ENCODE measurements around the gene HEXIM1. TPM values are rescaled to one million over a fixed set of nuclear protein-coding genes. Genes with fewer than 3 reads are reported as not detected.

Gene HEXIM1
- total RNA-seq, 2 donors from 2014 or later = 27.8 to 31.7 TPM

DNA sequence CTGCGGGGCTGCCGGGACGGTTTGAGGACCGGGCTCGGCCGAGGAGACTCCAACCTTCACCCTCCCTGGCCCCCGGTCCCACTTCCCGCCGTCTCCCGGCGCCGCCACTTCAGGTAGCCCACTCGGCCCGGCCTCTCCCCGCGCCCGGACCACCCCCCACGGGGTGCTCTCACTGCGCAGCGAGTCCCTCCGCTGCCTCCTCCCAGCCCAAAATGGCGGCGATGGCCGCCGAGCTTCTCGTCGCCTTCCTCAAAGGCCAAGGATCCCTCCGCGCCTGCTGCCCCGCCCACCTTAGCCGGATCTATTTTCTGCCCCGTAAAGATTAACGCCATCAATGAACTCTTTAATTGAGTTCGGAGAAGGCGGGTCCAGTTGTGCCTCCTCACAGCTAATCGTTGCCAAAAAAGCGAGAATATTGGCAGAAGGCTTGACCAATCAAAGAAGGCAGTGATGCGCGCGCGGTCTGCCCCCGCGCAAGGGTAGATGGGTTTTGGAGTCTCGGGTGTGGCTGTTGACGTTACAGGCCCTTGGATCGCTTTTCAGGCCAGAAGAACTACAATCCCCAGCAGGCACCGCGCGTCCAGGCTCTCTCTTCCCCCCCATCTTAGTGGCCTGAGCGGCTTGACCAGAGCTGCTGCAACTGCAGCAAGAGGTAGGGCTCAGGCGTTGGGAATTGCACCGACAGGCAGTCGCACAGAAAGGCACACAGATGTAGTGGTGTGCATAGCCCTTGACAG is 13.2 kb downstream of the HEXIM1 start, which contains the start of gene HEXIM2:
TSS of gene HEXIM2 (plus strand) at position 588 of the 737 bp plus-strand sequence. CDS start 919 bp downstream, outside the sequence.
- intact Hi-C loops (cut with DNase I) = loop anchor here in 1 of 2 donors (1.0 kb wide), 1 partner anchor 12 kb away; no protein-coding TSS in a partner anchor
- ATAC-seq (peak; percentile 97), DNase-seq (peak; percentile 97)

GRCh38 chr17:45162025-45162687 is 13.9 kb downstream of the HEXIM1 start:
- ATAC-seq = peak in 1 of 2 donors; percentile 0
- DNase-seq = no peak
- intact Hi-C loops (cut with DNase I) = no loop called here

- intact Hi-C loops (cut with DNase I) = no loop called here
- ATAC-seq (no peak), DNase-seq (no peak)
Observed at GRCh38 chr17:45164734-45165269, 16.5 kb downstream of the HEXIM1 start.

DNA sequence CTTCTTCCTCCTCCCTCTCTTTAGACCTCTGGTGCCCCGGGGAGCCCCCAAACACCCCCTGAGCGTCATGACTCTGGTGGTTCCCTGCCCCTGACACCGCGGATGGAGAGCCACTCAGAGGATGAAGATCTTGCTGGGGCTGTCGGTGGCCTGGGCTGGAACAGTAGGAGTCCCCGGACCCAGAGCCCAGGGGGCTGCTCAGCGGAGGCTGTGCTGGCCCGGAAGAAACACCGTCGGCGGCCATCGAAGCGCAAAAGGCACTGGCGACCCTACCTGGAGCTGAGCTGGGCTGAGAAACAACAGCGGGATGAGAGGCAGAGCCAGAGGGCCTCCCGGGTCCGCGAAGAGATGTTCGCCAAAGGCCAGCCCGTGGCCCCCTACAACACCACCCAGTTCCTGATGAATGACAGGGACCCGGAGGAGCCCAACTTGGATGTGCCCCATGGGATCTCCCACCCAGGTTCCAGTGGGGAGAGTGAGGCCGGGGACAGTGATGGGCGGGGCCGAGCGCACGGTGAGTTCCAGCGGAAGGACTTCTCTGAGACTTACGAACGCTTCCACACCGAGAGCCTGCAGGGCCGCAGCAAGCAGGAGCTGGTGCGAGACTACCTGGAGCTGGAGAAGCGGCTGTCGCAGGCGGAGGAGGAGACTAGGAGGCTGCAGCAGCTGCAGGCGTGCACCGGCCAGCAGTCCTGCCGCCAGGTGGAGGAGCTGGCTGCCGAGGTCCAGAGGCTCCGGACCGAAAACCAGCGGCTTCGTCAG is 20.9 kb downstream of the HEXIM1 start:
- intact Hi-C loops (cut with DNase I) = no loop called here
- no peak for DNase-seq
- ATAC-seq = no peak

GRCh38 chr17:45170280-45170930 is 22.1 kb downstream of the HEXIM1 start:
- intact Hi-C loops (cut with DNase I) = no loop called here
- ATAC-seq = peak; percentile 51 to 54

GRCh38 chr17:45170931-45171337 is 22.7 kb downstream of the HEXIM1 start:
- intact Hi-C loops (cut with DNase I) = no loop called here
- ATAC-seq (peak; percentile 84 to 85), DNase-seq (peak; percentile 81)

More at GRCh38 chr17:45170280-45170930, 22.1 kb downstream of the HEXIM1 start:
- DNase-seq = no peak

- ATAC-seq (peak; percentile 9 to 13), DNase-seq (peak; percentile 43)
- intact Hi-C loops (cut with DNase I) = no loop called here
Observed at GRCh38 chr17:45171338-45172231, 23.3 kb downstream of the HEXIM1 start.

GRCh38 chr17:45172232-45172540 is 23.9 kb downstream of the HEXIM1 start:
- no peak for ATAC-seq
- no peak for DNase-seq
- intact Hi-C loops (cut with DNase I) = no loop called here

DNA sequence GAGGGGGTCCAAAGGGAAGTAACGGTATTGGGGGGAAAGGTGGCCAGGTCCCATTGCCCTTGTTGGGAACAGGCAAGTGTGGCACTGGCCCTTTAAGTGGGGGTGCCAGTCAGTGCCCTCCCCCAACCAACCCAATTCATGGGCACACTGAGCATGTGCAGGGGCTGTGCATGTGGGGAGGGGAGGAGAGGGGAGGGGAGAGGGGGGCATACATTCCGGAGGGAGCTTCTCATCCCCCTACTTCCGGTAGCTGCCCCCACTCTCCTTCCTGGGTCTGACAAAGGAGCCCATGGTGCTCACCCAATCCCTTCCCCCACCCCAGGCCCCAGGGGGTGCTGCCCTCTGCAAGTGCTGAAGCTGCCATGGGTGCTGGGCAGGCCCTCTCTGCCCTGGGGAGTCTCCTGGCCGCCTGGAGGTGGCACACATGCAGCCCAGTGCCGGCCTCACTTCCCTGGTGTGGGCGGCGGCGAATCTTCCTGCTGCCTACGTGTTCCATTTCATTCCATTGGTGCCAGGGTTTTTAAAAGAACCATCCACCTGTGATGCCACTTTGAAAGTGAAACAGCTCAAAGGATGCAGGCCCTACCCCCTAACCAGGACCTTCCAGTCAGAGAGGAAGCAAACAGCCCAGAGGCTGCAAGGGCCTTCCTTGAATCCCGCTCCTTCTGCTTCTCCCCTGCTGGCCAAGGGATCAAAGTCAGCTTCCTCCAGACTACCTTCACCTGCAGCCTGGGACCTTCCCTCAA is 24.4 kb downstream of the HEXIM1 start:
- intact Hi-C loops (cut with DNase I) = no loop called here
- DNase-seq (peak; percentile 57), ATAC-seq (peak; percentile 79 to 83)

GRCh38 chr17:45175759-45176115 is 27.5 kb downstream of the HEXIM1 start:
- intact Hi-C loops (cut with DNase I) = no loop called here
- DNase-seq = no peak
- ATAC-seq = no peak

DNA sequence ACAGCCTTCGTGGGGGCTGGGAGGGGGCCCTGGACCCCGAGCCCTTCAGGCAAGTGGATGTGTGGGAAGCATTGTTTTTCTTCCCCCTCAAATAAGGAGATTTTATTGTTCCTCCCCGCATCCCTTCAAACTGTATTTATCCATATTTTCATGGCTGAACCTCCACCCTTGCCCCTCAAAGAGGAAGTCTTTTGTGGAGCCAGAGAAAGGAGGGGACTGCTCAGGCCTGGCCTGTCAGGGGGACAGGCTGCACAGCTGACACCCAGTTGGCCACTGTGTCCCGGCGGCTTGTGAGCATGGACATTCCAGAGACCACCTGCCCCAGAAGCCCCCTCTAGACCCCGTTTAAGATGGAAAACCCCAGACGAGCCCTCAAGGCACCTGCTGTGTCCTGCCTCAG is 29.3 kb downstream of the HEXIM1 start:
- DNase-seq (no peak), ATAC-seq (no peak)
- intact Hi-C loops (cut with DNase I) = no loop called here

DNA sequence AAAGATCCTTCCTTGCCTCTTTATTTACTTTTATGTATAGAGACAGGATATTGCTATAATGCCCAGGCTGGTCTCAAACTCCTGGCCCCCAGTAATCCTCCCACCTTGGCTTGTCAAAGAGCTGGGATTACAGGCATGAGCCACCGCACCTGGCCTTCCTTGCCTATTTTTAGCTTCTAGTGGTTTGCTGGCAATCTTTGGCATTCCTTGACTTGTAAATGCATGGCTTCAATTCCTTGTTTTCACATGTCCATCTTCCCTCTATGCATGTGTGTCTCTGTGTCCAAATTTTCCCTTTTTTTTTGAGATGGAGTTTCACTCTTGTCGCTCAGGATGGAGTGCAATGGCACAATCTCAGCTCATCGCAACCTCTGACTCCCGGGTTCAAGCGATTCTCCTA is 35.9 kb downstream of the HEXIM1 start:
- intact Hi-C loops (cut with DNase I) = no loop called here
- no peak for DNase-seq
- ATAC-seq = no peak

- intact Hi-C loops (cut with DNase I) = no loop called here
- DNase-seq = no peak
Observed at GRCh38 chr17:45186801-45187354, 38.6 kb downstream of the HEXIM1 start.

DNA sequence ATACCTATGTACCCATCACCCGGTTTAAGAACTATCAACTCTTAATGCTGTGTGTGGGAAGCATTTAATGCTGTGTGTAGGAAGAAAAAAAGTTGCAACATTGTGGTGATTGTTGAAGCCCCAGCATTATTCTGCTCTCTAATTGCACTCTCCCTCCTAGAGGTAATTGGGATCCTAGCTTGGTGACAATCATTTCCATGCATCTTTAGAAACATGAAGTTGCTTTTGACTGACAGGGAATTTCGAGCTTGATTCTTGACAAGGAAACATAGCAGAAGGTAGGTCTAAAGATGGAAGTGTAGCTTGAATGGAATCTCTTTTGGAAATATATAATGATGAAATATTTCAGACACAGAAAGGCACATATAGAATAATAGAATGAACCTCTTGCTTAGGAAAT is 40.7 kb downstream of the HEXIM1 start:
- no peak for ATAC-seq
- intact Hi-C loops (cut with DNase I) = no loop called here
- DNase-seq = no peak

More at GRCh38 chr17:45186801-45187354, 38.6 kb downstream of the HEXIM1 start:
- no peak for ATAC-seq

DNA sequence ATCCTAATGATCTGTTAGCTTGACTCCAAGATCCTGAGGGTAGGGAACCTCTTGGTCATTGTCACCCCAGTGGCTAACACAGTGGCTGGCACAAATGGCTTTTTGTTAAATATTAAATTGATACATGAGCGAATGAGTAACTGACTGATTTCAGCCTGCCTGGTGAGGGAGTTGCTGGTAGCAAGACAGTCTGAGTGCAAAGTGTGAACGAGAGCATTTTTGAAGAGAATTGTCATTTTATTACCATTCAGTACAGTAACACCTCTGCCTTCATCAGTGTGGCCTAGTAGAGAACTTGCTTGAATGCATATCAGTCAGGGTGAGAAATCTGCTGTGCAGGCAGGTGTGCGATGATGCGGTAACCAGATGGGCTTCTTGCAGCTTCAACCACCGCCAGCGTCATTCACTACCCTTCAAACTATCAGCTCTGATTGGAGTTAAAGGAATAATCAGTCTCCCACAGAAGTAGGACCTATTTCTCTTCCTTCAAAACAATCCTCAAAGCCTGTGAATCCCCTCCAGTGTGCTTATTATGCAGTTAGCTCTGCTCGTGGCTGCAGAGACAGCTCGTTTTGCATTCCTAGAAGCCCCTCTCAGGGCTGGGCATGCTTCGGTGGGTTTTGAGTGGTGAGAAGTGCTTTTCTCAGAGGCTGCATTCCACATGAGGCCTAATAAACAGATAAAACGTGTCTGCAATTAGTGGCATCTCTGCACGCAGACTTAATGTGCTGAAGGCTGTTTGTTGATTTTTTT is 42.4 kb downstream of the HEXIM1 start:
- intact Hi-C loops (cut with DNase I) = no loop called here
- DNase-seq (no peak), ATAC-seq (no peak)

DNA sequence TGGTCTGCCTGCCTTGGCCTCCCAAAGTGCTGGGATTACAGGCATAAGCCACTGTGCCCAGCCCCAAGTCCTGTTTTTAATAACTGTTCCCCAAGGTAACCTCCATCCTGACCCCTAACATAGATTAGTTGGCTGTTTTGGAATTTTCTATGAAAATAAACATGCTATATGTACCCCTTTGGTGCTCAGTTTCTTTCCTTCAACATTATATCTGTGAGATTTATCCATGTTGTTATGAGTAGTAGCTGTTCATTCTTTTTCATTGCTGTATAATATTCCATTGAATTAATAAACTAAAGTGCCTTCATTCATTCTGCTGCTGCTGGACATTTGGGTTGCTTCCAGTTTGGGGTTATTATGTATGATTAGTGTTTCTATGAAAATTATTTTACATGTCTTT is 47.1 kb downstream of the HEXIM1 start:
- intact Hi-C loops (cut with DNase I) = loop anchor here in 1 of 2 donors (5.0 kb wide), 1 partner anchor 43 kb away; no protein-coding TSS in a partner anchor
- no peak for ATAC-seq
- no peak for DNase-seq

Data from left cardiac atrium (tissue), 4 donors.